Muscle of leg (tissue), 11 donors: ENCODE results near the gene GAB2. TPM values are rescaled to one million over a fixed set of nuclear protein-coding genes. Genes with fewer than 3 reads are reported as not detected.

ENCODE experiments used
- DNase-seq: peaks from one replicate; pipeline ENCODE4 v3.0.0; 2013
- H3K27ac ChIP-seq: one replicate; pipeline ENCODE4 v1.5.1; 2013; ENCODE audit warnings: mild to moderate bottlenecking, low read length, control low read depth
- H3K27me3 ChIP-seq: one replicate; pipeline ENCODE4 v1.6.1; 2013; ENCODE audit warnings: low read length; ENCODE audit not compliant: control insufficient read depth, insufficient read depth
- H3K36me3 ChIP-seq: one replicate; pipeline ENCODE4 v1.6.1; 2013; ENCODE audit warnings: low read length; ENCODE audit not compliant: control insufficient read depth, insufficient read depth
- H3K4me1 ChIP-seq: one replicate; pipeline ENCODE4 v1.6.1; 2013; ENCODE audit warnings: low read length; ENCODE audit not compliant: control insufficient read depth, insufficient read depth
- H3K4me3 ChIP-seq: one replicate; pipeline ENCODE4 v1.5.1; 2013; ENCODE audit warnings: low read length, control low read depth
- H3K9me3 ChIP-seq: replicated peaks from 2 replicates; pipeline ENCODE4 v1.6.1; 2013; ENCODE audit warnings: low read depth, low read length; ENCODE audit not compliant: control insufficient read depth
- WGBS: methylation state at CpG from one replicate; pipeline ENCODE4 v1.1.5; 2013; ENCODE audit warnings: missing lambda C conversion rate; ENCODE audit not compliant: insufficient coverage; 5-methylcytosine and 5-hydroxymethylcytosine counted together
- polyA plus RNA-seq, 8 donors: library from polyadenylated mRNA; unstranded; fragments of 120-200 nt; gene quantifications; one replicate each; pipeline versions ENCODE4 v1.2.1 to v1.2.3, GENCODE V29; 2013; ENCODE audit warnings: inconsistent platforms in 1 of 8, low replicate concordance in 1 of 8; ENCODE audit not compliant: insufficient read length in 8 of 8, insufficient read depth in 1 of 8
- total RNA-seq: library from RNA; stranded (reverse); fragments of 120-200 nt; gene quantifications from one replicate; pipeline ENCODE4 v1.2.4, GENCODE V29; 2013

The GAB2 gene
- total and polyA plus RNA-seq, 9 donors, result 9.6 to 18.8 (median 14.2) TPM

DNA sequence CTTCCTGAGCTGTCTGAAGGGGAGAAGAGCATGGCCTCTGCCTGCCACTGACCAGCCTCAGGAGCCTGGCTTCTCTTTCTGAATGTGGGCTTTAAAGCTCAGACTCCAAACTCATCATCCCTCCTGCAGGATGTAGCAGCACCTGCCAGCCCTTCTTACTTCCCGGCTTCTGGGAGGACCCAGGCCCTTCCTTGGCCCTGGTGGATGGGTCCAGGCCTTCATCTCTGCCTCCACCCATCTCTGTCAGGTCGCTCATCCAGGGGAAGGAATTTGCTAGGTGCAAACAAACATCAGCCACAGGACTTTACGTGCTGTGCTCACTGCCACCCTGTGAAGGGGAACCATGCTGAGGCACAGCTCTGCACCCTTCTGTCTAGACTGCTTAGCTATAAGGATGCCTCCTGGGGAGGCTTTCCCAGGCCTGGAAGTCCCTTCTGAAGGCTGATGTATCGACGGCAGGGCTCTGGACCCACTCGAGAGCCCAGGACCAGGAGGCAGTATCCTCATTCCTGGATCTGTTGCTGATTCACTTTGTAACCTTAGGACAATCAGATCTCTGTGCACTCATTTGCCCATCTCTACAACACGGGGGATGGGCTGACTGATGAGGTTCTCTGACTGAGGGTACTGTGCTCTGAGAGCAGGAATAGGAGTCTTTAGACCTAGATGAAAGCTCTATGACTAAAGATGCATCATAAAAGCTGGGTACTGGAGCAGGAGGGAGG lies 198.0 kb downstream of the GAB2 start:
- H3K27ac ChIP-seq, result no peak overlapping the region
- H3K4me3 ChIP-seq, result no peak overlapping the region
- no peaks in the 10 kb centered on the region for H3K4me1 ChIP-seq
- 90% methylated on average over 6 of the region's 7 CpGs for WGBS
- H3K36me3 ChIP-seq, result peaks cover 88% of the 10 kb centered on the region
- no peaks in the 10 kb centered on the region for H3K9me3 ChIP-seq
- H3K27me3 ChIP-seq, result no peaks in the 10 kb centered on the region
- no peak for DNase-seq

DNA sequence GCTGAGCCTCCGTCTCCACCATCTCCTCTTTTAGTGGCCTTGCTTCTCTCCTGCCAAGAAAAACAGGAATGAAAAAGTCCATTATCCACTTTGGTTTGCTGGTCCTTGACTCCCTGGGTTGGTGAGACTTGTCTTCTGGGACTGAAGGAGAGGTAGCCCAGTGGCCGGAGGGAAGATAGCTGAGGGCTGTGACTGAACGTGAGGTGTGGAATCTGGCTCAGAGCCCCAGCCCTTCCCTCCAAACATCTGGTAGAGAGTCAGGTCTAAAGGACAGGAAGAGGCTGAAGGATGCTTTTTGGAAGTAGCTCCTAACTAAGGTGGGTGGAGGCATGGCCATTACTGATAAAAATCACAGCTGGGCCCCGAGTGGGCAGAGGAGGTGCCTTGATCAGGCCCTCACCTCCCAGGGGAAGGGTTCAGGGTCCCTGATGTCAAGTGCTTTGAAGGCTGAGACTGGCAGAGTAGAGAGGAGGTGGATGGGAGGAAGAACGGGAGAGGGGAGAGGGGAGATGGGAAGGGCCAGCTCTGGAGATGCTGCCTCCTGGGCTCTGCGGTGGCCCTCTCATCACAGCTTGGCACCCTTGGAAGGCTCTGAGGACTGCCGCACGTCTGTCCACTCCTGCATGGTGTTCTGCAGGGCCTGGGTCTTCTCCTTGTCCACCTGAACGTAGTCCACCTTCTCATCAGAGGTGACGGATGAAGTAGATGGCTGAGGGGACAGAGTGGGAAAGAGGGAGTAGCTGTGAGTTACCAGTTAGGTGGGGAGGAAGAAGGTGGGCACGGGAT lies 198.7 kb downstream of the GAB2 start:
- WGBS, result 91% methylated on average over 7 of the region's 11 CpGs
- H3K27ac ChIP-seq, result no peak overlapping the region
- H3K4me3 ChIP-seq, result no peak overlapping the region
- no peaks in the 10 kb centered on the region for H3K4me1 ChIP-seq
- DNase-seq, result no peak
- peaks cover 87% of the 10 kb centered on the region for H3K36me3 ChIP-seq
- no peaks in the 10 kb centered on the region for H3K9me3 ChIP-seq
- no peaks in the 10 kb centered on the region for H3K27me3 ChIP-seq

DNA sequence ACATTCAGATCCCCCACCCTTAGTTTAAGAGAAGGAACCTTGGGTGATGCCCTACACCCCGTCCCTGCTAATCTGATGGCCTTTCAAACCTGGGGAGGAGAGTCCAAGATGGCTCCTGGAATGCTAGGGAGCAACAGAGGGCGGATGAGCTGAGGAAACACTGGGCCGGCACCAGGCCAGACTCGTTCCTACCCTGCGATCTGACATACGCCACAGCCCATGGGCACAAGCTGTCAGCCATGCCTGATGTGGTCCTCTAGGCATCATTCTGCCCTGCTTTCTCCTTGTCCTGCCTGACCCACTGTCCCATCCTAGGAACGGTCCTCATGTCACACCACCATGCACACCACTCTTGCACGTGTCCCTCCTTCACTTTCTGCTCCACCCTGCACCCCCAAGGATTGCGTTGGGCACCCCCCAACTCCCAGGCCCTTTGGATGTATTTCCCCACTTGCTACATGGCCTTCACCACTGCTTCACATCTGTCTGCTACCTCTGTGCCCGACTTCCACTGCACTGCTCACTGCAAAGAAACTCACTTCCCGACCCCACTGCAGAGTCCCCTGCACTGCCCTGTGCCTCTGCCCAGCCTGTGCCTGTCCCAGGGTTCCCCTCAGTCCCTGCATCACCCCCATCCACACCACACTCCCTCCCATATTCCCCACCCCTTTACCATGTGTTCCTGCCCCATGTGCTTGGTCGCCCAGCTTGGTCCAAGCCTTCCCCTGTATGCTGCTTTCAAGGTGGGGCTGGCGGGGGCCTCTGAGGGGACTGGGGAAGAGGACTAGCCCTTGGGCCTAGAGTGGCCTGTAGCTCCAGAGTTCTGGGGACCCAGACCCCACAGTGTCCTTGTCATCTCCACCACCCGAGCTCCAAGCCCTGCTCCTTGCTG lies 199.7 kb downstream of the GAB2 start:
- H3K27ac ChIP-seq, result no peak overlapping the region
- WGBS, result 96% methylated on average over 12 of the region's 14 CpGs
- no peak for DNase-seq
- no peaks in the 10 kb centered on the region for H3K27me3 ChIP-seq
- H3K4me3 ChIP-seq, result no peak overlapping the region
- peaks cover 84% of the 10 kb centered on the region for H3K36me3 ChIP-seq
- no peaks in the 10 kb centered on the region for H3K9me3 ChIP-seq
- no peaks in the 10 kb centered on the region for H3K4me1 ChIP-seq

DNA sequence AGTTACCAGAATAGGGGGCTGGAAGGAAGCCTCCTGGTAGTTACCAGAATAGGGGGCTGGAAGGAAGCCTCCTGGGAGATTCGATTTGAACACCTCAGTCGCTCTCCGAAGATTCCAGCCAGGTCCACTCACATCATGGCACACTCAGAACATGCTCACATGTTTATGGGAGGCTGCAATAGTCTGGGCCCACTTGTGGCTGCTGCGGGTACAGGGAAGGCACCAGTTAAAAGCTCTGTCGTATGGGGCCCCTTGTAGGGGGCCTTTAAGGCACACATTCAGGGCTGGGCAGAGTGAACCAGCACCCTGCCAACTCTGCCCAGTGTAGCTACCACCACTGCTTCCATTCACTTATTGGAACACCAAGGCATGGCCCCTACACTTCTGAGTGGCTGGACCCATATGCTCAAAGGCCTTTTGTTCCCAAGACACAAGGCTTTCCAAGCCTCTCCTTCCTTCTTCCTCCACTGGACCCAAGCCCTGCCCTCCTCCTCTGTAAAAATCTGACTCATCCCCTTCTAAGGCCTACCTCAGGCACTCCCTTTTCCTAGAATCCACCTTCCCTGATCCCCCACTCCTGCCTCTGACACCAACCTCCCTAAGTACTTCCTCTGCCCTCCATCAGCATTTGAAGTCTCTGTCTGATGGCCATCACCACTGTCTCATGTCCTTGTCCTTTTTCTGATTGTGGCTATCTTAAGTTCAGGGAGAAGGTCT lies 200.9 kb downstream of the GAB2 start:
- no peak for DNase-seq
- no peaks in the 10 kb centered on the region for H3K27me3 ChIP-seq
- no peaks in the 10 kb centered on the region for H3K4me1 ChIP-seq
- no peak overlapping the region for H3K4me3 ChIP-seq
- no peaks in the 10 kb centered on the region for H3K9me3 ChIP-seq
- WGBS, result 88% methylated on average over 2 of the region's 5 CpGs
- H3K36me3 ChIP-seq, result peaks cover 77% of the 10 kb centered on the region
- no peak overlapping the region for H3K27ac ChIP-seq

DNA sequence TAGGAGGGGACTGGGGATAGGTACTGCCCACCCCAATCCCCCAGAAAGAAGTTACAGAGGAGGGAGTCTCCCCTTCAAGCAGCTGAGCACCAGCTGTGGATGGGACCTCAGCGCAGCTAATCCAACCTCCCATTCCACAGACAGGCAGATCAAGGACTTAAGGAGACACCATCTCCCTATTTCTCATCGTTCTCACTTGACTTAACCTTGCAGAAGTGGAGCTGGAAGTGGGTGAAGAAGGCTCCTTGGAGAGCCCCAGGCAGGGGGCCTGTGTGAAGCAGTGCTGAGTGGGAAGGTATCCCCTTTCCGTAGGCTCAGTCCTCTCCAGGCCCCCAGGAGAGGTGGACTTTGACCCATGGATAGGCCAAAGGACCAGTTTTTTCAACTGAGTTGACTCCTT lies 201.6 kb downstream of the GAB2 start:
- no peak for DNase-seq
- H3K9me3 ChIP-seq, result no peaks in the 10 kb centered on the region
- WGBS, result no CpG with 5 or more reads among the region's 3 CpGs
- H3K27me3 ChIP-seq, result no peaks in the 10 kb centered on the region
- peaks cover 69% of the 10 kb centered on the region for H3K36me3 ChIP-seq
- H3K4me3 ChIP-seq, result no peak overlapping the region
- H3K4me1 ChIP-seq, result no peaks in the 10 kb centered on the region
- H3K27ac ChIP-seq, result no peak overlapping the region

DNA sequence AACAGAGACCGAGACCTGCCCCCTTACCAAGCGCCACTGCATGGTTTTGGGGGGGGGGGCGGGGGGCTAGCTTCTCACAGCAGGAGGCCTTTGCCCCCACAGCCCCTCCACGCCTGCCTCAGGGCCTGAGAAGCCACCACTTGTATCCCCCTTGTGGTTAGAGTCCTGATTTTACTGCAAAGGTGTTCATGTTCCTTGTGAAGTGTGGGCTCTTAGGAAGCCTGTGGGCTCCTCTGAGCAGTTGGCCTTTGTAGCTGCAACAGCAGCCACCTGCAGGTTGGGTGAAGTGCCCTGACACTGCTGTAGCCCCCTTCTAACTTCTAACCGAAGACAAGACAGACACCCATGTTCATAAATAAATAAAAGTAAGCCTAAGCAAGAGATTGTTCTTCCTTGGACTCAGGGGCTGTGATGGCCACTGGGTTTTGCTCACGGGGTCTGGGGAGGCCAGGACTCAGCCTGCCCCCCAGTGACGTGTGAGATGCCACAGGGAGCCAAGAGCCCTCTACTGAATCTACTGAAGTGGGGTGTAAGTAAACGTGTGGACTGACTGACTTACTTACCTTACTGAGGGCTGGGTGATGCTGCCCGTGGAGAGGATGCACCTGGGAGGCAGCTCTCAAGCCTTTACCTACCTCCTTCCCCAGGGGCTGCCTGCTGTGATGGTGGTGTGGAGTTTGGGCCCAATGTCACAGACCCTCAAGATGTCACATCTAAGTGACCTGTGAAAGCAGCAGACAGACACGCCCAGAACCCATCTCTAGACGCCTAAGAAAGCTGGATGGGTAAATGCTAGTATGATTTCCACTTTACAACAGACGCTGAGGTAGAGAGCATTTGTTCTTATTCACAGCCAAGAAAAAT lies 203.1 kb downstream of the GAB2 start:
- Histone ChIP-seq H3K9me3 (no peaks in the 10 kb centered on the region), H3K36me3 (peaks cover 67% of the 10 kb centered on the region), H3K27ac (no peak overlapping the region), H3K4me3 (no peak overlapping the region), H3K27me3 (no peaks in the 10 kb centered on the region), H3K4me1 (no peaks in the 10 kb centered on the region)
- 89% methylated on average over 2 of the region's 12 CpGs for WGBS
- no peak for DNase-seq

DNA sequence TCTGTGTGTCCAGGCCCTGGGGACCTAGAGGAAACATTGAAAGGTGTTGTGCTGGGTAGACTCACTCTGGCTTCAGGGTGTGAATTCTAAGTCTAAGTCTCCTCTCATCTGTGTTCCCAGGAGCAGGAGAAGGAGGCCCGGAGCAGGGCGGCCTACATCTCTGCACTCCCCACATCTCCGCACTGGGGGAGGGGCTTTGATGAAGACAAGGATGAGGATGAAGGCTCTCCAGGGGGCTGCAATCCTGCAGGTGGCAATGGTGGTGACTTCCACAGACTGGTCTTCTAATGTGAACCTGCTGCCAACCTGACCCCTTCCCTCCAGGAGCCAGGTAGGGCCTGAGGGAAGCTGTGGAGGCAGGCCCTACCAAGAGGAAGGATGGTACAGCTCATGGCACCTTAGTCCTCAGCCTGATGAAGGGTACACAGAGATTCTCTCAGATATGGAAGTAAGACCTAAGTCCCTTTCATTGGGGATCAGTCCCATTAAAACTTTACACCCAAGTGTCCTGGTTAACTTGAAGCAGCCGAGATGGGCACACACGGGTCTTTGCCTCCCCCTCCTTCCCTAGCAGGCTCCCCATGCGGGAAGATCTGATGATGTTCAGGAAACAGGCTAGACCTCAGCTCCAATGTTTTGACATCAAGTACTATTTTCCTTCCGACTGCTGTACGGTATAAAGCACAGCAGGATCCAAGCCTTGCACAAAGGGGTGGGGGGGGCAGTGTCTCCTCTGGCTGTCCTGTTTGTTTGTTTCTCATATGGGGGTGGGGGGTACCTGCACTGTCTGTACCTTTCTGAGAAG lies 203.9 kb downstream of the GAB2 start:
- peaks cover 65% of the 10 kb centered on the region for H3K36me3 ChIP-seq
- DNase-seq, result no peak
- no peak overlapping the region for H3K4me3 ChIP-seq
- 67% methylated on average over 2 of the region's 8 CpGs for WGBS
- H3K27me3 ChIP-seq, result no peaks in the 10 kb centered on the region
- no peaks in the 10 kb centered on the region for H3K9me3 ChIP-seq
- H3K4me1 ChIP-seq, result no peaks in the 10 kb centered on the region
- no peak overlapping the region for H3K27ac ChIP-seq

DNA sequence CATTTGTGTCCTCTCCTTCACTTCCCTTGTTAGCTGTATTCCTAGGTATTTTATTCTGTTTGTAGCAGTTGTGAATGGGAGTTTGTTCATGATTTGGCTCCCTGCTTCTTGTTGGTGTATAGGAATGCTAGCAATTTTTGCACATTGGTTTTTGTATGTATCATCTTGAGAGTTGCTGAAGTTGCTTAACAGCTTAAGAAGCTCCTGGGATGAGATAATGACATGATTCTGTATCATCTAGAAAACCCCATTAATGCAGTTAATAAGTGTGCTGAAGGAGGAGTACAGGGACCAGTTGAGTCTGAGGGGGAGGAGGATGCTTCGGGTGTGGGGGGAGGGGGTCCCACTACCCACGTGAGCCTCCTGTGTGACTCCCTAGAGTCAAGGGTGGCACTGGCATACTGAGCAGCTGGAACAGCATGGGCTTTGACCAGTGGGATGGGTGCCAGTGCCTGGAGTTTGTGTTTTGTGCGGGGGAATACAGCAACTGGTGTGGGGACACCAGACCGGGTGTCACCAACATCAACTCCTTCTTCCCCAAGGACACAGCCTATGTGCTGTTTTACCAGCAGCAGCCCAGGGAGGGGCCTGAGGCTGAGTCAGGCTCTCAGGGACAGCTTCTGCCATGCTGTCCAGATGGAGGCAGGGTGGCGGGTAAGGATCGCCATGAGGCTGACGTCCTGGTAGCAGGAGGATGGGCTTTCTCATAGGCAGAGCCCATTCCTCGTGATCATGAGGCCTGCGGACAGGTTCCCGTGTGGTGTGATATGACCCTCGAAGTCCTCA lies 204.8 kb downstream of the GAB2 start:
- H3K27me3 ChIP-seq, result no peaks in the 10 kb centered on the region

More for the DNA sequence above, 204.8 kb downstream of the GAB2 start:
- DNase-seq, result no peak
- peaks cover 59% of the 10 kb centered on the region for H3K36me3 ChIP-seq
- WGBS, result 93% methylated on average over 2 of the region's 11 CpGs
- H3K4me1 ChIP-seq, result no peaks in the 10 kb centered on the region
- H3K9me3 ChIP-seq, result no peaks in the 10 kb centered on the region
- no peak overlapping the region for H3K4me3 ChIP-seq
- H3K27ac ChIP-seq, result no peak overlapping the region
